Chondrocyte (in vitro differentiated cells): ENCODE data around the gene KCNAB2. TPM values are rescaled to one million over a fixed set of nuclear protein-coding genes. Genes with fewer than 3 reads are reported as not detected.

ENCODE experiments used
- DNase-seq: peaks from one replicate; pipeline ENCODE4 v3.0.0; 2021; ENCODE audit warnings: mixed read lengths, low spot score
- H3K27ac Mint-ChIP-seq: one replicate; pipeline ENCODE4 v1.8.0; 2021; ENCODE audit warnings: mild to moderate bottlenecking, moderate library complexity, mixed read lengths; ENCODE audit not compliant: unreplicated experiment
- H3K27me3 Mint-ChIP-seq: 2 replicates; pipeline ENCODE4 v1.8.0; 2021; ENCODE audit warnings: low read depth, mixed read lengths
- H3K36me3 Mint-ChIP-seq: 2 replicates; pipeline ENCODE4 v1.8.0; 2021; ENCODE audit warnings: low read depth, mixed read lengths
- H3K4me1 Mint-ChIP-seq: 2 replicates; pipeline ENCODE4 v1.8.0; 2021; ENCODE audit warnings: low read depth, mild to moderate bottlenecking, mixed read lengths
- H3K4me3 Mint-ChIP-seq: one replicate; pipeline ENCODE4 v1.8.0; 2021; ENCODE audit warnings: mild to moderate bottlenecking, moderate library complexity, mixed read lengths; ENCODE audit not compliant: unreplicated experiment
- H3K9me3 Mint-ChIP-seq: 2 replicates; pipeline ENCODE4 v1.8.0; 2021; ENCODE audit warnings: low read depth, mixed read lengths
- total RNA-seq: library from RNA; stranded (reverse); gene quantifications from 3 replicates; pipeline ENCODE4 v1.2.1, GENCODE V29; 2021
- TF ChIP-seq, protein P1 (sequence below): fragments of 200-600 bp; sonication (generic); IDR thresholded peaks from 2 replicates; pipeline ENCODE4 v1.5.0; 2021; ENCODE audit warnings: antibody characterized with exemption, mild to moderate bottlenecking, moderate library complexity

Gene KCNAB2
- total RNA-seq, 1 donor from 2014 or later = 5.2 TPM

GRCh38 chr1:6149597-6149996, 103.9 kb downstream of the KCNAB2 start:
- TF ChIP-seq, protein P1, sequence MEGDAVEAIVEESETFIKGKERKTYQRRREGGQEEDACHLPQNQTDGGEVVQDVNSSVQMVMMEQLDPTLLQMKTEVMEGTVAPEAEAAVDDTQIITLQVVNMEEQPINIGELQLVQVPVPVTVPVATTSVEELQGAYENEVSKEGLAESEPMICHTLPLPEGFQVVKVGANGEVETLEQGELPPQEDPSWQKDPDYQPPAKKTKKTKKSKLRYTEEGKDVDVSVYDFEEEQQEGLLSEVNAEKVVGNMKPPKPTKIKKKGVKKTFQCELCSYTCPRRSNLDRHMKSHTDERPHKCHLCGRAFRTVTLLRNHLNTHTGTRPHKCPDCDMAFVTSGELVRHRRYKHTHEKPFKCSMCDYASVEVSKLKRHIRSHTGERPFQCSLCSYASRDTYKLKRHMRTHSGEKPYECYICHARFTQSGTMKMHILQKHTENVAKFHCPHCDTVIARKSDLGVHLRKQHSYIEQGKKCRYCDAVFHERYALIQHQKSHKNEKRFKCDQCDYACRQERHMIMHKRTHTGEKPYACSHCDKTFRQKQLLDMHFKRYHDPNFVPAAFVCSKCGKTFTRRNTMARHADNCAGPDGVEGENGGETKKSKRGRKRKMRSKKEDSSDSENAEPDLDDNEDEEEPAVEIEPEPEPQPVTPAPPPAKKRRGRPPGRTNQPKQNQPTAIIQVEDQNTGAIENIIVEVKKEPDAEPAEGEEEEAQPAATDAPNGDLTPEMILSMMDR = no peak
- no peak overlapping the region for H3K4me3 Mint-ChIP-seq
- peaks cover 2% of the 10 kb centered on the region for H3K36me3 Mint-ChIP-seq
- no peak for DNase-seq
- no peaks in the 10 kb centered on the region for H3K9me3 Mint-ChIP-seq
- peaks cover 3% of the 10 kb centered on the region for H3K4me1 Mint-ChIP-seq
- no peak overlapping the region for H3K27ac Mint-ChIP-seq
- peaks cover 18% of the 10 kb centered on the region for H3K27me3 Mint-ChIP-seq

DNA sequence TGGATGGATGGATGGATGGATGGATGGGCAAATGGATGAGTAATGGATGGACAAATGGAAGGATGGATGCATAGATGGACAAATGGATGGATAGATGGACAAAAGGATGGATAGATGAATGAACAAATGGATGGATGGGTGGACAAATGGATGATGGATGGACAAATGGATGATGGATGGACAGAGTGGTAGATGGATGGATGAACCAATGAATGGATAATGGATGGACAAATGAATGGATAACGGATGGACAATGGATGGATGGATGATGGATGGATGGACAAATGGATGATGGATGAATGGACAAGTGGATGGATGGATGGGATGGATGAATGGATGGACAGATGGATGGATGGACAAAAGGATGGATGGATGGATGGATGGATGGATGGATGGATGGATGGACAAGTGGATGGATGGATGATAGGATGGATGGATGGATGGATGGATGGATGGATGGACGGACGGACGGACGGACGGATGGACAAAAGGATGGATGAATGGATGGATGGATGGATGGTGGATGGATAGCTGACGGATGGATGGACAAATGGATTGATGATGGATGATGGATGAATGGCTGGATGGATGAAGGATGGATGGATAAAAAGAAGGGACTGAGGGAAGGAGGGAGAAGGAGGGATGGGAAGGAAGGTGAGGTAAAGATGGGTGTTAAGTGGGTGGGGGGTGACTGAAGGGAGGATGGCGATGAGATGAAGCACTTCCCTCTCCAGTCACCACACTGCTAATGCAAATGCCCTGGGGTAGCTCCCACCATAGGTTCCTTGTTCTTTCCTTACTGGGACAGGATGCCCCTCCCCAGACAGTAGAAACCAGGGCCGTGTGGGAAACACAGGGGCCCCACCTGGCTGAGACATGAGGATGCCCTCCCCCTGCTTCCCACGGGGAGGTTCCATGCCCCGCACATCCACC, 104.6 kb downstream of the KCNAB2 start:
- no peak for DNase-seq
- Mint-ChIP-seq H3K9me3 (no peaks in the 10 kb centered on the region), H3K36me3 (peaks cover 2% of the 10 kb centered on the region), H3K27me3 (peaks cover 17% of the 10 kb centered on the region), H3K4me3 (no peak overlapping the region), H3K27ac (no peak overlapping the region), H3K4me1 (peaks cover 3% of the 10 kb centered on the region)
- TF ChIP-seq, protein P1 = no peak

Other genes with a start within 250 kb of the KCNAB2 start
- 7.6 to 11.9 TPM (median 8.7 TPM) in 3 replicates for gene NPHP4, start 53.5 kb upstream of the KCNAB2 start, total RNA-seq
- 0.23 to 1.0 TPM (median 0.42 TPM) in 3 replicates for gene CHD5, start 134.4 kb downstream of the KCNAB2 start, total RNA-seq
- 208 to 243 TPM (median 220 TPM) in 3 replicates for gene RPL22, start 153.7 kb downstream of the KCNAB2 start, total RNA-seq
- gene RNF207, start 160.2 kb downstream of the KCNAB2 start, total RNA-seq = 15.6 to 19.9 TPM (median 17.9 TPM) in 3 replicates
- 72.7 to 94.2 TPM (median 73.1 TPM) in 3 replicates for gene ICMT, start 190.1 kb downstream of the KCNAB2 start, total RNA-seq
- gene HES3, start 198.3 kb downstream of the KCNAB2 start, total RNA-seq = not detected in 3 replicates
- gene GPR153, start 215.2 kb downstream of the KCNAB2 start, total RNA-seq = 4.2 to 5.8 TPM (median 4.4 TPM) in 3 replicates